Cardiac muscle cell (in vitro differentiated cells and primary cell): ENCODE measurements around the gene TNFAIP1. TPM values are rescaled to one million over a fixed set of nuclear protein-coding genes. Genes with fewer than 3 reads are reported as not detected.

ENCODE experiments used
- DNase-seq, 2 donors: peaks; one replicate each; pipeline versions ENCODE4 v3.0.0 to v3.0.0-alpha.2; 2010 to 2017; ENCODE audit warnings: low read depth in 1 of 2, low spot score in 1 of 2
- H3K27ac ChIP-seq: fragments of 200-600 bp; sonication (generic); 2 replicates; pipeline ENCODE4 v1.5.1; 2016
- H3K27me3 ChIP-seq: fragments of 200-600 bp; sonication (generic); 2 replicates; pipeline ENCODE4 v1.6.0; 2016; ENCODE audit warnings: control low read depth
- H3K36me3 ChIP-seq: fragments of 200-600 bp; sonication (generic); 2 replicates; pipeline ENCODE4 v1.5.1; 2016; ENCODE audit warnings: control low read depth
- H3K4me1 ChIP-seq: fragments of 200-600 bp; sonication (generic); 2 replicates; pipeline ENCODE4 v1.8.1; 2017; ENCODE audit warnings: low read depth, mild to moderate bottlenecking, mixed run types
- H3K4me3 ChIP-seq: fragments of 200-600 bp; sonication (generic); 2 replicates; pipeline ENCODE4 v1.5.1; 2016; ENCODE audit warnings: mild to moderate bottlenecking
- H3K9me3 ChIP-seq: fragments of 200-600 bp; sonication (generic); 2 replicates; pipeline ENCODE4 v1.5.1; 2017; ENCODE audit warnings: low read depth, mild to moderate bottlenecking, control low read depth
- CTCF ChIP-seq: IDR thresholded peaks from 2 replicates; pipeline ENCODE4 v1.5.1; 2012; ENCODE audit warnings: low read depth, mild to moderate bottlenecking, low read length
- polyA plus RNA-seq: library from polyadenylated mRNA; unstranded; fragments of >200 nt; fragmentation: Nextera tagmentation; extraction: Ambion mirVana; gene quantifications from 2 replicates; pipeline ENCODE4 v1.2.1, GENCODE V29; 2016
- total RNA-seq: library from RNA; depleted of rRNA; stranded (reverse); fragments of >200 nt; gene quantifications from 2 replicates; pipeline ENCODE4 v1.2.3, GENCODE V29; 2016

Gene TNFAIP1
- total and polyA plus RNA-seq, 2 experiments from 2014 or later = 35.7 to 56.5 TPM

DNA sequence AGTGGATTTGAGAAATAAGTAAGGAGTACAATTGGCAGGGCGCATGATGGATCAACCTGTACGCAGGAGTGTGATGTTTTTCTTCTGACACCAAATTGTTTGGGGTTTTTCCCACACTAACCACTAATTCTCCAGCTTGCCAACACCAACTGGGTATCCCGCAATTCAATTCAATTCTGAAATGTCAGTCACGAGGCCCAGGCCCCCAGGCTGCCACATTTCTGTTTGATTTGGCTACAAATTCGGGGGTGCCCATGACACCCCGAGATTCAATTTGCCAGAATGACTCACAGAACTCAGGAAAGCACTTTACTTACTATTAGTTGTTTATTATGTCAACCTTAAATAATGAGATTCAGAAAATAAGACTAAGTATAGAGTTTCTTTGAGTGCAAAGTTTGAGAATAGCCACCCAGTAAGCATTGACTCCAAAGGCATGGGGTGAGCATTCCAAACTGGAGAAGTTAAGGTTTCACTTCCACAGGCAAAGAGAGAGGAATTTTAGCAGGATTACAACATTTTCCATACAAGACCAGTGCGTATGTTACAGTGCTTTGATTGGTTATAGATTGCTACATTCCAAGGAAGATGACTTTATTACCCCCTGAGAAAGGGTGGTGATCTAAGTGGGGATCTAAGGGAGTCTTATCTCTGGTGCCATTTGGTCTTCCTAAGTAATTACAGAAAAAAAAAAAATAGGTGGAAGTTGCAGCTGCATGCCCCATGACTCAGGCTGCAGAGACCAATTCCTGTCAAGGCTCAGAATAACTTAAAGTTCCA, 59.0 kb downstream of the TNFAIP1 start:
- peak in 1 of 2 donors; percentile 58 for DNase-seq
- Histone ChIP-seq H3K9me3 (no peaks in the 10 kb centered on the region), H3K27ac (no peak overlapping the region), H3K36me3 (no peaks in the 10 kb centered on the region), H3K4me3 (no peak overlapping the region), H3K4me1 (no peaks in the 10 kb centered on the region), H3K27me3 (no peaks in the 10 kb centered on the region)
- TF ChIP-seq CTCF = no peak

DNA sequence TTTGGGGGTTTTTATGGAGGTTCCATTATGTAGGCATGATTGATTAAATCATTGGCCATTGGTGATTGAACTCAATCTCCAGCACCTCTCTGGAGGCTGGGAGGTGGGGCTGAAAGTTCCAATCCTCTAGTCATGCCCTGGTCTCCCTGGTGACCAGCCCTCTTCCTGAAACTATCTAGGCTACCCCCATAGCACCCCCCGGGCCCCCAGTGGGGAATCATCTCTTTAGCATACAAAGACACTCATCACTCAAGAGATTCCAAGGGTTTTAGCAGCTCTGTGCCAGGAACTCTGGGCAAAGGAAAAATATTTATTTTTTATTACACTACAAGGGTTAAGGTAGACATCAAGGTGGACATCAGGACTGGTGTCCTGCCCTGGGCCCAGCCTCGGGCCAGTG, 59.9 kb downstream of the TNFAIP1 start:
- no peaks in the 10 kb centered on the region for H3K36me3 ChIP-seq
- DNase-seq = no peak
- H3K27me3 ChIP-seq = no peaks in the 10 kb centered on the region
- no peaks in the 10 kb centered on the region for H3K4me1 ChIP-seq
- no peaks in the 10 kb centered on the region for H3K9me3 ChIP-seq
- no peak overlapping the region for H3K4me3 ChIP-seq
- no peak for TF ChIP-seq CTCF
- no peak overlapping the region for H3K27ac ChIP-seq

GRCh38 chr17:28395968-28396367, 60.4 kb downstream of the TNFAIP1 start:
- Histone ChIP-seq H3K27ac (no peak overlapping the region), H3K9me3 (no peaks in the 10 kb centered on the region), H3K36me3 (no peaks in the 10 kb centered on the region), H3K4me3 (no peak overlapping the region), H3K4me1 (no peaks in the 10 kb centered on the region), H3K27me3 (no peaks in the 10 kb centered on the region)
- no peak for DNase-seq
- TF ChIP-seq CTCF = no peak

Other genes with a start within 250 kb of the TNFAIP1 start
- 40.3 and 81.1 TPM in 2 replicates for gene TMEM97, start 16.6 kb upstream of the TNFAIP1 start, total RNA-seq
- gene TMEM97, start 16.6 kb upstream of the TNFAIP1 start, polyA plus RNA-seq = 65.7 and 140 TPM in 2 replicates
- 41.9 and 45.6 TPM in 2 replicates for gene IFT20, start 289 bp upstream of the TNFAIP1 start, total RNA-seq
- 69.5 and 73.8 TPM in 2 replicates for gene IFT20, start 289 bp upstream of the TNFAIP1 start, polyA plus RNA-seq
- 124 and 164 TPM in 2 replicates for gene POLDIP2, start 21.8 kb downstream of the TNFAIP1 start, total RNA-seq
- 141 and 147 TPM in 2 replicates for gene POLDIP2, start 21.8 kb downstream of the TNFAIP1 start, polyA plus RNA-seq
- gene SEBOX, start 29.4 kb downstream of the TNFAIP1 start, total RNA-seq = not detected in 2 replicates
- 0.44 TPM in 1 of 2 replicates, not detected in the other for gene SEBOX, start 29.4 kb downstream of the TNFAIP1 start, polyA plus RNA-seq
- gene VTN, start 34.5 kb downstream of the TNFAIP1 start, total RNA-seq = 4.3 and 5.2 TPM in 2 replicates
- 3.4 and 5.6 TPM in 2 replicates for gene VTN, start 34.5 kb downstream of the TNFAIP1 start, polyA plus RNA-seq
- 11.5 and 13.4 TPM in 2 replicates for gene SARM1, start 35.9 kb downstream of the TNFAIP1 start, total RNA-seq
- gene SARM1, start 35.9 kb downstream of the TNFAIP1 start, polyA plus RNA-seq = 5.5 and 8.9 TPM in 2 replicates
- gene SLC46A1, start 70.5 kb downstream of the TNFAIP1 start, total RNA-seq = 10.5 and 11.6 TPM in 2 replicates
- 5.6 and 8.4 TPM in 2 replicates for gene SLC46A1, start 70.5 kb downstream of the TNFAIP1 start, polyA plus RNA-seq
- gene SLC13A2, start 137.9 kb downstream of the TNFAIP1 start, total RNA-seq = not detected in 2 replicates
- not detected in 2 replicates for gene SLC13A2, start 137.9 kb downstream of the TNFAIP1 start, polyA plus RNA-seq
- gene FOXN1, start 170.6 kb downstream of the TNFAIP1 start, total RNA-seq = 0.06 and 0.18 TPM in 2 replicates
- gene FOXN1, start 170.6 kb downstream of the TNFAIP1 start, polyA plus RNA-seq = not detected in 2 replicates
- 124 and 125 TPM in 2 replicates for gene UNC119, start 216.9 kb downstream of the TNFAIP1 start, total RNA-seq
- gene UNC119, start 216.9 kb downstream of the TNFAIP1 start, polyA plus RNA-seq = 73.3 and 101 TPM in 2 replicates
- gene PIGS, start 235.8 kb downstream of the TNFAIP1 start, total RNA-seq = 107 and 114 TPM in 2 replicates
- gene PIGS, start 235.8 kb downstream of the TNFAIP1 start, polyA plus RNA-seq = 121 and 122 TPM in 2 replicates
- gene ALDOC, start 241.1 kb downstream of the TNFAIP1 start, total RNA-seq = 183 and 334 TPM in 2 replicates
- 112 and 177 TPM in 2 replicates for gene ALDOC, start 241.1 kb downstream of the TNFAIP1 start, polyA plus RNA-seq